GM12872 (cell line): ENCODE measurements around the gene UTF1.
A peak's percentile ranks its signal among the peaks of the same experiment; 100 is the strongest.

Experiments
- CTCF ChIP-seq: IDR thresholded peaks from 3 replicates; pipeline ENCODE4 v1.5.1; 2011; ENCODE audit warnings: low read depth, mild to moderate bottlenecking, low read length, moderate library complexity; ENCODE audit not compliant: insufficient read depth

Gene UTF1

GRCh38 chr10:133226251-133226808, 3.7 kb upstream of the UTF1 start:
- 0 out of 3 replicates have a peak, but pooled peaks have one; percentile 20 for TF ChIP-seq CTCF

- TF ChIP-seq CTCF = no peak
These were observed 2.8 kb upstream of the UTF1 start for GRCh38 chr10:133227256-133227655.

GRCh38 chr10:133229265-133230043, 563 bp upstream of the UTF1 start:
- no peak for TF ChIP-seq CTCF

GRCh38 chr10:133230387-133231195, 574 bp downstream of the UTF1 start:
- no peak for TF ChIP-seq CTCF

GRCh38 chr10:133231244-133231945, 1.4 kb downstream of the UTF1 start:
- no peak for TF ChIP-seq CTCF

- no peak for TF ChIP-seq CTCF
These were observed 2.0 kb downstream of the UTF1 start for GRCh38 chr10:133231946-133232574.
